ENCODE data around the gene RPTOR. TPM values are rescaled to one million over a fixed set of nuclear protein-coding genes. Genes with fewer than 3 reads are reported as not detected.

Gene RPTOR
- polyA plus RNA-seq, 3 donors from 2014 or later: 1.8 to 10.2 (median 3.8) TPM

- Mint-ChIP-seq H3K27ac (peak overlapping the region in 4 of 6 donors; percentile 79 to 93 (median 88)), H3K9me3 (no peaks in the 10 kb centered on the region), H3K36me3 (peaks cover 18 to 32% (median 26%) of the 10 kb centered on the region in 3 donors), H3K4me3 (peak overlapping the region in 4 of 5 donors; percentile 73 to 86 (median 82)), H3K4me1 (peaks cover 16 to 22% of the 10 kb centered on the region in 2 donors), H3K27me3 (ENCODE audit: low read depth in 3 of 3) (peaks cover 3 to 5% (median 4%) of the 10 kb centered on the region in 3 donors)
- DNase-seq: no peak
Observed at GRCh38 chr17:80877729-80878303, 333.2 kb downstream of the RPTOR start.

- no peak for DNase-seq
- H3K27ac Mint-ChIP-seq: no peak overlapping the region
- no peaks in the 10 kb centered on the region for H3K9me3 Mint-ChIP-seq
- H3K36me3 Mint-ChIP-seq: peaks cover 18 to 32% (median 26%) of the 10 kb centered on the region in 3 donors
- peaks cover 1 to 4% (median 3%) of the 10 kb centered on the region in 3 donors for H3K27me3 Mint-ChIP-seq (ENCODE audit: low read depth in 3 of 3)
- peak overlapping the region in 2 of 5 donors; percentile 2 to 21 for H3K4me3 Mint-ChIP-seq
- peaks cover 15 to 16% of the 10 kb centered on the region in 2 donors for H3K4me1 Mint-ChIP-seq
Observed at GRCh38 chr17:80878876-80879722, 334.5 kb downstream of the RPTOR start.

GRCh38 chr17:80879723-80880647, 335.3 kb downstream of the RPTOR start:
- Mint-ChIP-seq H3K27me3 (ENCODE audit: low read depth in 3 of 3) (peaks cover 1 to 6% (median 4%) of the 10 kb centered on the region in 3 donors), H3K27ac (no peak overlapping the region), H3K9me3 (no peaks in the 10 kb centered on the region), H3K4me1 (peaks cover 15 to 16% of the 10 kb centered on the region in 2 donors), H3K36me3 (peaks cover 14 to 26% (median 23%) of the 10 kb centered on the region in 3 donors), H3K4me3 (peak overlapping the region in 1 of 5 donors; percentile 21)
- DNase-seq: no peak

- Mint-ChIP-seq H3K27me3 (ENCODE audit: low read depth in 3 of 3) (peaks cover 1 to 5% (median 4%) of the 10 kb centered on the region in 3 donors), H3K4me1 (peaks cover 15 to 16% of the 10 kb centered on the region in 2 donors), H3K36me3 (peaks cover 14 to 23% (median 19%) of the 10 kb centered on the region in 3 donors), H3K27ac (peak overlapping the region in 1 of 6 donors; percentile 22), H3K4me3 (no peak overlapping the region), H3K9me3 (no peaks in the 10 kb centered on the region)
- DNase-seq: no peak
Observed at GRCh38 chr17:80880648-80880985, 336.0 kb downstream of the RPTOR start.

GRCh38 chr17:80881306-80881705, 336.7 kb downstream of the RPTOR start:
- Mint-ChIP-seq H3K4me1 (peaks cover 15 to 16% of the 10 kb centered on the region in 2 donors), H3K27me3 (ENCODE audit: low read depth in 3 of 3) (peaks cover 1 to 5% (median 4%) of the 10 kb centered on the region in 3 donors), H3K36me3 (peaks cover 14 to 27% (median 19%) of the 10 kb centered on the region in 3 donors), H3K9me3 (no peaks in the 10 kb centered on the region), H3K27ac (no peak overlapping the region), H3K4me3 (no peak overlapping the region)
- no peak for DNase-seq

- DNase-seq: no peak
- H3K36me3 Mint-ChIP-seq: peaks cover 8 to 22% (median 13%) of the 10 kb centered on the region in 3 donors
- peaks cover 1 to 6% (median 2%) of the 10 kb centered on the region in 3 donors for H3K27me3 Mint-ChIP-seq (ENCODE audit: low read depth in 3 of 3)
- peaks cover 9 to 10% of the 10 kb centered on the region in 2 donors for H3K4me1 Mint-ChIP-seq
- no peaks in the 10 kb centered on the region for H3K9me3 Mint-ChIP-seq
- H3K27ac Mint-ChIP-seq: no peak overlapping the region
- no peak overlapping the region for H3K4me3 Mint-ChIP-seq
Observed at GRCh38 chr17:80882323-80882722, 337.7 kb downstream of the RPTOR start.

GRCh38 chr17:80882926-80883685, 338.5 kb downstream of the RPTOR start:
- no peak for DNase-seq
- peaks cover 1 to 6% (median 2%) of the 10 kb centered on the region in 3 donors for H3K27me3 Mint-ChIP-seq (ENCODE audit: low read depth in 3 of 3)
- no peaks in the 10 kb centered on the region for H3K9me3 Mint-ChIP-seq
- no peak overlapping the region for H3K27ac Mint-ChIP-seq
- peaks cover 1 to 2% of the 10 kb centered on the region in 2 donors for H3K4me1 Mint-ChIP-seq
- no peak overlapping the region for H3K4me3 Mint-ChIP-seq
- H3K36me3 Mint-ChIP-seq: peaks cover 8 to 21% (median 13%) of the 10 kb centered on the region in 3 donors

GRCh38 chr17:80883831-80884735, 339.4 kb downstream of the RPTOR start:
- Mint-ChIP-seq H3K4me3 (no peak overlapping the region), H3K27ac (no peak overlapping the region), H3K36me3 (peaks cover 8 to 21% (median 13%) of the 10 kb centered on the region in 3 donors), H3K27me3 (ENCODE audit: low read depth in 3 of 3) (peaks cover 1 to 6% (median 4%) of the 10 kb centered on the region in 3 donors), H3K9me3 (no peaks in the 10 kb centered on the region), H3K4me1 (no peaks in the 10 kb centered on the region)
- DNase-seq: no peak

- Mint-ChIP-seq H3K36me3 (peaks cover 8 to 21% (median 13%) of the 10 kb centered on the region in 3 donors), H3K4me3 (no peak overlapping the region), H3K9me3 (no peaks in the 10 kb centered on the region), H3K4me1 (no peaks in the 10 kb centered on the region), H3K27ac (no peak overlapping the region), H3K27me3 (ENCODE audit: low read depth in 3 of 3) (peaks cover 4 to 11% (median 6%) of the 10 kb centered on the region in 3 donors)
- DNase-seq: no peak
Observed at GRCh38 chr17:80884811-80885210, 340.2 kb downstream of the RPTOR start.

GRCh38 chr17:80885947-80886582, 341.4 kb downstream of the RPTOR start:
- H3K36me3 Mint-ChIP-seq: peaks cover 8 to 18% (median 10%) of the 10 kb centered on the region in 3 donors
- no peaks in the 10 kb centered on the region for H3K9me3 Mint-ChIP-seq
- DNase-seq: no peak
- H3K4me3 Mint-ChIP-seq: no peak overlapping the region
- peaks cover 4 to 11% (median 6%) of the 10 kb centered on the region in 3 donors for H3K27me3 Mint-ChIP-seq (ENCODE audit: low read depth in 3 of 3)
- H3K27ac Mint-ChIP-seq: no peak overlapping the region
- H3K4me1 Mint-ChIP-seq: peaks cover 4% of the 10 kb centered on the region in 2 donors

- no peak overlapping the region for H3K4me3 Mint-ChIP-seq
- H3K4me1 Mint-ChIP-seq: peaks cover 11 to 12% of the 10 kb centered on the region in 2 donors
- H3K9me3 Mint-ChIP-seq: no peaks in the 10 kb centered on the region
- peaks cover 5 to 13% (median 5%) of the 10 kb centered on the region in 3 donors for H3K36me3 Mint-ChIP-seq
- peaks cover 4 to 11% (median 6%) of the 10 kb centered on the region in 3 donors for H3K27me3 Mint-ChIP-seq (ENCODE audit: low read depth in 3 of 3)
- no peak overlapping the region for H3K27ac Mint-ChIP-seq
- no peak for DNase-seq
Observed at GRCh38 chr17:80886641-80887573, 342.3 kb downstream of the RPTOR start.

Data from immature natural killer cell (primary cell).